ENCODE results near the gene CLEC2L.

CLEC2L gene

GRCh38 chr7:139523199-139523941 is at the start of gene CLEC2L:
Gene CLEC2L (plus strand): TSS chr7:139523685. CDS start chr7:139523928, 243 bp downstream.
- DNase-seq = no peak

- DNase-seq = no peak
Observed at GRCh38 chr7:139476139-139476538, 47.3 kb upstream of the CLEC2L start.

DNA sequence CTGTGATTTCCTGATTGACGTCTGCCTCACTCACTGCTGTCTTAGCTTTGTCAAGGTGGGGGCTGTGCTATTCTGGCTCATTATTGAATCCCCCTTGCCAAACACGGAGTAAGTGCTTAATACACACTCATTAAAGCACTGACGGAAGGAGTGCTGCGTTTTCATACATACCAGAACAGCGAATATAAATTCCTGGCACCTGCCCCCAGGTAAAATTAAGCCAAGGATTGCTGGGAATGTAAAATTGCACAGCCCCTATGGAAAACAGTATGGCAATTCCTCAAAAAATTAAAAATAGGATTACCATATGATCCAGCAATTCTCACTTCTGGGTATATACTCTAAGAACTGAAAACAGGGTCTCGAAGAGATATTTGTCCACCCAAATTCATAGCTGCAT is 46.6 kb upstream of the CLEC2L start:
- DNase-seq = no peak

GRCh38 chr7:139479620-139480019 is 43.9 kb upstream of the CLEC2L start:
- no peak for DNase-seq

DNA sequence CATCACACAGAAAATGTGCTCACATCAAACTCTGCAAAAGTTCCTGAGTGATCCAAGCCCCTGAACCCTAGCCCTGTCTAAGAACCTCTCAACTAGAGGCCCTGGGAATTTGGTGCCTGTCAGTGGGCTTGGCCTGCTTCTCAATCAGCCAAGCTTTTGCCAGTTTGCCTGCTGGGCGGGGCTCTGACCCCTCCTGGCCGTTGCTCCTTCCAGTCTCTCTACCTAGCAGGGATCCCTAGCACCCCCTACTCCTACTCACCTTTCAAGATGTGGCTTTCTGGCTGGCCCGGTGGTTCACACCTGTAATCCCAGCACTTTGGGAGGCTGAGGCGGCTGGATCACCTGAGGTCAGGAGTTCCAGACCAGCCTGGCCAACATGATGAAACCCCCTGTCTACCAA is 42.1 kb upstream of the CLEC2L start:
- DNase-seq = no peak

DNA sequence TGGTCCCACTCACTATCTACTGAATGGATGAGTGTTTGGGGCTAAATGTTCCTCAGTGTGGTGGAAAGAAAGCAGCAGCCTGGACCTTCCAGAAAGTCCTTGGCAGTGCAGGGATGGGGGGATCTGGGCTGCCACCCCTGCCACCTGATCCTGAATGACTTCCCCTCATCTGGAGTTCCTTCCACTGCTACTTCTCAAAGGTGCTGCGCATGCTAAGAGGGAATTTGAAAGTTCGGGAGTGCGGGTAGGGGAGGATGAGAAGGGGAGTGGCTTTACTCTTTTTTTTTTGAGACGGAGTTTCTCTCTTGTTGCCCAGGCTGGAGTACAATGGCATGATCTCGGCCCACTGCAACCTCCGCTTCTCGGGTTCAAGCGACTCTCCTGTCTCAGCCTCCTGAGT is 41.4 kb upstream of the CLEC2L start:
- no peak for DNase-seq

DNA sequence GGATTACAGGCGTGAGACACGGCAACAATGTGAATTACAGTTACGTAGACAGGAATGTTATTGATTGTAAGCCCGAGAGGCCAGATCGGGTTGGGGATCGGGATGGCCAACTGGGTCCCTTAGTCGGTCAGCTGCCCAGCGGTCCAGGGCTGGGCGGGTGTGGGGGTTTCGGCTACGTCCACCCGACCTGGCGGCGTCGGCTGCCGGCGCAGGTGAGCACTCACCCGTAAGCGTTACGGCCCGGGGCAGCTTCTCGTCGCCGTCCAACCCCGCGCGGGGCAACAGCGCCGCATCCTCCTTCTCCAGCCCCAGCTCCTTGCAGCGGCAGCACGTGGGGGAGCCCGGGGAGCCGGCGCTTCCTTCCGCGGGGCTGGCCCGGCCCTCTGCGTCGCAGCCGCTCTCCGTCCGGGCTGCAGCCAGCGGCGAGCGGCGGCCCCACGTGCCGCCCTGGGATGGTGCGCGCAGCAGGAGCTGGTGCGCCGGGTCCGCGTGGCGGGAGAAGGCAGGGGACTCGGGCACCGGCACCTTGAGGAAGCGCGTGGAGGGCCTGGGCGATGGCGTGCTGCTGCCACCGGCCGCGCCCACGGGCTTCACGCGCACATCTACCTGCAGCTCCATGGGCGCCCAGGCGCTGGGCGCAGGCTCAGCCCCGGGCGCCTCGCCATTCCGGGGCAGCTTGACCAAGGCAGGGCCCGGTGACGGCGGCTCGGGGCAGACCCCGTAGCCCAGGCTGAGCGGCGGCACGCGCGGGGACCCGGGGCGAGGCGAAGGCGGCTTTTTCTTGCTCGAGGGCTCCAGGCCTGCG is 40.6 kb upstream of the CLEC2L start:
- DNase-seq = peak; percentile 30

- no peak for DNase-seq
Observed at GRCh38 chr7:139487366-139488080, 36.0 kb upstream of the CLEC2L start.

- no peak for DNase-seq
Observed at GRCh38 chr7:139488810-139489209, 34.7 kb upstream of the CLEC2L start.

DNA sequence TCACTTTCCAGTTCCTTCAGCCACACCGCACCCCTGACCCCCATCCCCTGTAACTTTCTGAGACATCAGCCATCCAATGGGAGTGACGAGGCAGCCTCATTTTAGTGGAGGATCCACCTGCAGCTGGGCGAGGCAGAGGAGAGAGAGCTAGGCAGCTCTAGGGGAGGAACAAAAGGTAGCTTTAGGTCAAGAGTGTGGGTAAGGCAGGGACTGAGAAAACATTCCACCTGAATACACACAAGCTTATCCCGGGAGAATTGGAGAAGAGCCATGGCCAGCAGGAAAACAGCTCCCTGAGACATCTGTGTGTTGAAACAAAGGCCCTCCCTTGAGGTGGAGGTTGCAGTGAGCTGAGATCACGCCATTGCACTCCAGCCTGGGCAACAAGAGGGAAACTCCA is 33.4 kb upstream of the CLEC2L start:
- DNase-seq = no peak

DNA sequence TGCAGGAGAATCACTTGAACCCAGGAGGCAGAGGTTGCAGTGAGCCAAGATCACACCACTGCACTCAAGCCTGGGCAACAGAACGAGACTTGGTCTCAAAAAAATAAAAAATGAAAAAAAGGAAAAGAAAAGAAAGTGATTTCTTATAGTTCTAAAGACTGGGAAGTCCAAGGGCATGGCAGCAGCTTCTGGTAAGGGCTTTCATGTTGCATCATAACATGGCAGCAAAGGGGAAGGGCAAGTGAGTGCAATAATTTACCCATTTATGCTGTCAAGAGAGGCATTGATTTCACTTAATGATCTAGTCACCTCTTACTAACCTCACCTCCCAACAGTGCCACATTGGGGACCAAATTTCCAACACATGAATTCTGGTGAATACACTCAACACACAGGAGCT is 31.2 kb upstream of the CLEC2L start:
- no peak for DNase-seq

DNA sequence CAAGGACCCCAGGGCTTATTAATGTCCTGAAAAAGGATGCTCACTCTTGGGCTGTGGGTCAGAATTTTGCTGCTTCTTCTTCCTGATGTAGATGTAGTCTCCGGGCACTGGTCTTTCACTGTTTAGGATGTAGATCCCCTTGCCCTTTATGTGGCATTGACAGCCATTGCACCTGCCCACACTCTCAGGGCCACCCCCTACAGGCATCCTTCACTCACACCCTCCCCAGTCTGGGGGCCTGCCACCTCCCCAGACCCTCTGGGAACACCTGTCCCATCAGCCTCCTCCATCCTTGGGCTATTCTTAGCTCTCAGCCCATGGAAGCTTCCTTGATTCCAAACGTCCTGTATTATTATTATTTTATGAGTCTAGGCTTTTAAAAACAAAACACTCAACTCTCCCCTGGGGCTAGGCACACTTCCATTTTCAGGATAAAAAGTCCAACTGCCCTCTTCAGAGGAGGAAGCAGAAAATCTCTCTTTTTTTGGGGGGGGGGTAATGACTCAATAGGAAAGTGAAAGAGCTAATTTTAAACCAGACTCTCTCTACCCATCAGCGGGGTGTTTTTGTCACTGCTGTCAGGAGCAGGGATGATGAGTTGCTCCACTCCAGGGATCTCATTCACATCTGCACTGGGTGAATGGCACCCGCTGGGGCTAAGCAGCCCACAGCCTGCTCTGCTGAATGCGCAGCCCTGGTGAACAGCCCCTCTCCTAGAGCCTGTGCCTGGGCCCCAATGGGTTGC is 28.5 kb upstream of the CLEC2L start:
- DNase-seq = peak; percentile 70

DNA sequence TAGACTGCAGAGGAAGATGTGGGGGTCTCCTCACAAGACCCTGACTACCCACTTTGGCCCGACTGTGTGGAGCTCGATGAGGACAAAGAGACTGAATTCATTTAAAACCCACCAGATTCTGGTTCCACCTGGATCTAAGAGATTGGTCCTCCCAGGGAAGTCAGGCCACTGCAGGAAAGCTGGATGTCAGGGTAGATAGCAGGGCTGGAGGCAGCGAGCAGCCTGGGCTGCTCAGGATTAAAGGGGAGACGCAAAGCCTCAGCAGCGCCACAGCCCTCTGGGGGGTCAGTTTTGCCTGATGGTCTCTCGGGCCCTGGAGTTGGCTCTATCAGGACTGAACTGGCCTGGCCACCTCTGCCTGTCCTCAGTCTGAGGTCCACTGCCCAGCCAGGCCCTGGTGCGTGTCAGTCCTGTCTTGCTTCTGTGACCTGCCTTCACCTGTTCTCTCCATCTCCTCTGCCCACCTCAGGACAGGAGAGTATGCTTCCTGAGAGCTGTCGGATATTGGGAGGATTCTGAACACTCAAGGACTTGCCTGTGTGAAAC is 27.8 kb upstream of the CLEC2L start:
- no peak for DNase-seq

DNA sequence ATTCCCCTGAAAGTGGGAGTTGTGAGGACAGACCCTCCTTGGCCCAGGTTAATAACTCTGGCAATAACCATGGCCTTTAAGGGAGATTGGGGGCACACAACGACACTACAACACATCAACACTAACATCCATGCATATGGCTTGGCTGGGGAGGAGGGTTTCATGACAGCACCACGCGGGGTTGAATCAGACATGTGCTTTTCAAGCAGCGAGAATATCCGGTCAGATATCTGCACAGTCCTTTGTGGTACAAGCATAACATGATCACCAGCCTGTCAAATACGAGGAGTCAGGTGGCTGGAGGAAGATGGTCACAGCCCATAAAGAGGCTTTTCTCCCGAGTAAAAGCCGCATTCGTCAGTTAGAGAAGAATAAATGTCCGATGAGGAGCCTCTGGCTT is 27.0 kb upstream of the CLEC2L start:
- no peak for DNase-seq

GRCh38 chr7:139500770-139501138 is 22.7 kb upstream of the CLEC2L start:
- no peak for DNase-seq

GRCh38 chr7:139502226-139502625 is 21.3 kb upstream of the CLEC2L start:
- no peak for DNase-seq

DNA sequence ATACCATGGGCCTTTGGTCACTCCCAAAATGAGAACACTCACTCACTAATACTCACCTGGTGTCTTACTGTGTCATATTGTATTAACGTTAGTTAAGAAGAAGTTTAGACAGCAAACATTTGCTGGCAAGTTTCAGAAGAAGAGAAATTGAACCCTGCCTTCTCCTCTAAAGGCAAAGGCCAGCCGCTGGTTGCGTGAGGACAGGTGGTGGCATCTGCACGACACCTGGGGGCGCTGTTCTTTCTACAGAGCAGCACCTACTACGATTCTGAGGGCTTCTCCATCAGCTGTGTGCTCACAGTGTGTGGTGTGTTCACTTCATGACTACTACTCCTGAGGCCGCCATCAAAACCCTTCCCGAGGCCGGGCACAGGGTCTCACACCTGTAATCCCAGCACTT is 17.9 kb upstream of the CLEC2L start:
- peak; percentile 15 for DNase-seq

DNA sequence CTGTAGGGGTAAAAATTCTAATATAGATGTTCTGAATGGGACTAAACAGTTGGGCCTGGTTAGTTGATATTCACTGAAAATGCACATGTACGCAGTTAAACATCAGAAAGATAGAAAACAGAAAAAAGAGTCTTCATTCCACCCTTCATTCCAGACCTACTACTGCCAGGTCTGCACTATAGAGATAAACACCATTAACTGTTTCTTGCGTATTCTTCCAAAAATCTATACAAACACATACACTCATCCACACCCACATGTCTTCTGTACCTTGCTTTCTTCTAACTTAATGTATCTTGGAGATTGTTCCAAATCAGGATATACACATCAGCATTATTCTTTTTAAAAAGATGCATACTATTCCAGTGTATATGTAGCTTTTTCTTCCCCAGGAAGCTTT is 13.9 kb upstream of the CLEC2L start:
- DNase-seq = no peak

DNA sequence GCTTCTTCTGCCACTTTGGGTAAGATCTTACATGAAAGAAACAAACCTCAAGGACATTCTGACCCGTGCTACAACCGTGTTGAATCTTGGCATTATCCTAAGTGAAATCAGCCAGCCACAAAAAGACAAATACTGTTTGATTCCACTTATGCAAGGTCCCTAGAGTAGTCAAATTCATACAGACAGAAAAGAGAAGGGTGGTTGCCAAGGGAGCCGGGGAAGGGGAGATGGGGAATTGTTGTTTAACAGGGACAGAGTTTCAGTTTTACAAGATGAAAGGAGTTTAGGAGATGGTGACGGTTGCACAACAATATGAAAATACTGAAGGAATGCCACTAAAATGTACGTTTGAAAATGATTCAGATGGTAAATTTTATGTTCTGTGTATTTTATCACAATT is 12.2 kb upstream of the CLEC2L start:
- no peak for DNase-seq

DNA sequence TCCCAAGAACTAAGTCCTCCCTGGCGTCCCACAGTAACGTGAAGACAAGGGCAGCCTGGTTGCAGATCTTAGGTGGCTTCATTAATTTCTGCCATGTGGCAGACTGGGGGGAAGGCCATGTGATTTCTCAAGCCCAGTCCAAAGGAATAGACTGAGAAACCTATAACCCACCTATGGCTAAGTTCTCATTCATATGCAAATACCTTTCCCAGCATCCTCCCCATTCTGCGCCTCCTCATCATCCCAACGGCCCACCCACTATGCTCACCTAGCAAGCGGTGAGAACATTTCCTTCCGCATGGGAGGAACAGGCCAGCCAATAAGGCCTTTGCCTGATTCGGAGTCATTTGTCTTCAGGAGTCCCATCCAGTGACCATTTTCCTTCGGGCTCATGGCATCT is 8.2 kb upstream of the CLEC2L start:
- no peak for DNase-seq

- DNase-seq = no peak
Observed at GRCh38 chr7:139521439-139521838, 2.0 kb upstream of the CLEC2L start.

- no peak for DNase-seq
Observed at GRCh38 chr7:139522830-139523198, 671 bp upstream of the CLEC2L start.

Data from activated CD4-positive, alpha-beta T cell treated with anti-CD3 and anti-CD28 coated beads, Interleukin-2, Interleukin-6, amounts not matched to agents 100 ng/mL and 50 ng/mL, durations not matched to agents 16 hours and 8 hours (primary cell).